GM04503 (cell line): ENCODE results near the gene TMEM238L.

ENCODE experiments used
- DNase-seq: peaks from one replicate; pipeline ENCODE4 v3.0.0-alpha.2; 2012; ENCODE audit warnings: low read depth

The TMEM238L gene

DNA sequence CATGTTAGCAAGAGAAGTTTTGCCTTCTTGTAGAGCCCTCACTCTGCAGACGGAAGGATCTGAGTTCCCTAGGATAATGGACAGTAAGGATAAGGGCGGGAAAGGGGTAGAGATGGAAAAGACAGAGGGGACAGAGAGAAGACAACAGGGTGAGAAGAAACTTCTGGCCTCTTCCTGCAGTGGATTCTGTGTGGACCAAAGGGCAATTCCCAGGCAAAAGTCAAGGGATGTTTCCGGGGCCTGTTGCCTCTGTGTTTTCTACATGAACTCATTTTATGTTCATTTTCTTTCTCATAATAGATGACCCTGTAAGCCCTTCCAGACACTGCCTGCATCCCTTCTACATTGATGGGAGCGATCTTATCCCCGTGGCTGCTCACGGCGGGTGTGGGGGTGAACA lies 647 bp upstream of the TMEM238L start:
- no peak for DNase-seq

- DNase-seq = no peak
These were observed 549 bp downstream of the TMEM238L start for GRCh38 chr17:10803350-10803749.

- DNase-seq = no peak
These were observed 1.2 kb downstream of the TMEM238L start for GRCh38 chr17:10802496-10803284.

DNA sequence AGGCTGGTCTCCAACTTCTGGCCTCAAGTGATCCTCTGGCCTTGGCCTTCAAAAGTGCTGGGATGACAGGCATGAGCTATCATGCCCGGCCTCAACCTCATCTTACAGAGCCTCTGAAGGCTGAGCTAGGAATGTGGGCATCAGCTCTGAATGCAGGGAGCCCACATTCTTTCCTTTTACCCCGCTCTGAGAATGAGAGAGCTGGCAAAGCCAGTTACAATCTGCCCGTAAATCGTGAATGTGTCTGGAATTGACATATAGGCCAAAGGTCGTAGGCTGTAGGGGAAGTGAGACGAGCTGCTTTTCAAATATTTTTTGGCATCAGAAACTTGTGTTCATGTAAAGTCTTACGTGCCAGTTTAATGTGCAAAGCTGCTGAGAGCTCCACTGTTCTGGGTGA lies 4.5 kb downstream of the TMEM238L start:
- no peak for DNase-seq

GRCh38 chr17:10798910-10799309 lies 5.0 kb downstream of the TMEM238L start:
- DNase-seq = no peak

DNA sequence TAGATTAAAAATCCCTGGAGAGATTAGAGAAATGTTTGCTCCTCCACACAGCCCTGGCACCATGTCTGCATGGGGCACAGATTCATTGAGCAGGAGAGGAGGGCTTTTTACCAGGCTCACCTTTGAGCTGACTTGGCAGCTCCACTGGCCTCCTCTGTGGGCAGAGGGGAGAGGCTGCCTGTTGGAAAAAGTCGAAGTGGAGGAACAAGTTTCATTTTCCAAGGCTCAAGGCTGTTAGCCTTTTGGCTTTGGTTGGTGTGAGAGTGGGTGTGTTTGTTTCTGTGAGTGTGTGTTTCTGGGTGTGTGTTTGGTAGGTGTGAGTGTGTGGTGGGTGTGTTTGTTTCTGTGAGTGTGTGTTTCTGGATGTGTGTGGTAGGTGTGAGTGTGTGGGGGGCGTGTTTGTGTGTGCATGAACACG lies 5.6 kb downstream of the TMEM238L start:
- DNase-seq = no peak

DNA sequence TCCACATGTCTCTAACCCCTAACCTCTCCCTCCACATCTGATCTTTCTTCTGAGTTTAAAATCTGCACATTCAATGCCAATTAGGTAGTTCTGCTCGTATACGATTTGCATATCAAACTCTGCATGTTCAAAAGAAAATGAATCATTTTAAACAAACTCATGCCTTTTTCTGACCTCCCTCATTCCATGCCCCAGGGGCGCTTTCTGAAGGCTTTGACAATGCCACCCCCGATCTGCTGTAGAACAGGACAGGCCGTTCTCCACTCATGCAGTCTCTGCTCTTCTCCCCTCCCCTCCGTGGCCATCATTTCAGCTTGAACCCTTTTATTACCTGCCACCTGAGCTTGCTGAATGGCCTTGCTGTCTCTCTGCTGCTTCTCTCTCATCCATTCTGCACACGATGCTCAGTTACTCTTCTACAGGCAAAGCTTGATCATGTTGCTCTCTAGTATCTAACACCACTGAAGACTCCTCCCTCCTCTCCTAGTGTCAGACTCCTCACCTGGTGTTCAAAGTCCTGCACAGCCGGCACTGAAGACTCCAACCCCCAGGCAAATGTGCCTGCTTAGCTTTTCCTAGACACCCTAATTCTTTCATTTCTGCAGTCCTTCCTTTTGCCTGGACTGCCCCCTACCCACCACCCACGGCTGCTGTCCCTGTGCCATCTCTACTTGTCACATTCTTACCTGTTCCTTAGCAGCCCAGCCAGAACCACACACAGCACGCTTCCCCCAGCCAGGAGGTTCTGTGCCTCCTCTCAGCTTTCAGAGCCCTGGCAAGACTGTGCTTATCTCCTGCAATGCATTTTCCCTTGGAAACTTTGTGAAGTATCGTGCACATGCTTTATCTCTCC lies 6.2 kb downstream of the TMEM238L start:
- DNase-seq = no peak

- no peak for DNase-seq
These were observed 10.1 kb downstream of the TMEM238L start for GRCh38 chr17:10793816-10794215.

DNA sequence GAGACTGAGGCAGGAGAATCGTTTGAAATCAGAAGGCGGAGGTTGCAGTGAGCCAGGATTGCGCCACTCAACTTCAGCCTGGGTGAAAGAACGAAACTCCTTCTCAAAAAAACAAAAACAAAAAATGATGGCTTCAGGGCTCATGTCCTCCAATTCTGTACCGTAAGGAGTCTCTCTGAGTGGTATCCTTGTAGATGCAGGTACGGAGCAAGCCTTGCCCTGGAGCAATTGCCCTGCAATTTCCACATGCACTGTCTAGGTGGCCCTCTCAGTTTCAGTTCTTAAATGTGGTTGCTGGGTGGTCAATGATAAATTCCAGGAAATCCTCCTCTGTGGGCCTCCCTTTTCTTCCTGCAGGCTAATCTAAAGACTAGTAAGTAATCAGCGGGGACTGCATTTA lies 10.6 kb downstream of the TMEM238L start:
- DNase-seq = no peak

DNA sequence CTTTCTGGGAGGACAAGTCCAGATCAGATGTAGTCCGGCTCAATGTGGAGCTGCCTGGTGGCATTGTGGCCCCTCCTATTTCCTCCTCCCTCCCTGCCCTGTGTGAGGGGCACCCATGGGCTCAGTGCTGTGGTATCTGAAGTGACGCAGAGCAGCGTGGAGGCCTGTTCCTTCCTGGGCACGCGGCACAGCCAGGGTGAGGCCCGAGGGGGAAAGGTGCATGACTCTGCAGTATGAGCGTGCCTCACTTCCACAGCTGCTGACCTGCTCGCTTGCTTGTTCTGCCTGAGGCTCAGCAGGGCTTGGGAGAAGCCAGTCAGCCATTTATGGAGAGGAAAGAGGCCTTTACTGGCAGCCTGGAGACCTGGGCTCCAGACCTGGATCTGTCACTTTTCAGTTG lies 11.7 kb downstream of the TMEM238L start:
- no peak for DNase-seq

GRCh38 chr17:10790491-10791401 lies 13.2 kb downstream of the TMEM238L start:
- DNase-seq = no peak

- DNase-seq = no peak
These were observed 14.1 kb downstream of the TMEM238L start for GRCh38 chr17:10789694-10790271.

- no peak for DNase-seq
These were observed 16.4 kb downstream of the TMEM238L start for GRCh38 chr17:10787306-10788045.

DNA sequence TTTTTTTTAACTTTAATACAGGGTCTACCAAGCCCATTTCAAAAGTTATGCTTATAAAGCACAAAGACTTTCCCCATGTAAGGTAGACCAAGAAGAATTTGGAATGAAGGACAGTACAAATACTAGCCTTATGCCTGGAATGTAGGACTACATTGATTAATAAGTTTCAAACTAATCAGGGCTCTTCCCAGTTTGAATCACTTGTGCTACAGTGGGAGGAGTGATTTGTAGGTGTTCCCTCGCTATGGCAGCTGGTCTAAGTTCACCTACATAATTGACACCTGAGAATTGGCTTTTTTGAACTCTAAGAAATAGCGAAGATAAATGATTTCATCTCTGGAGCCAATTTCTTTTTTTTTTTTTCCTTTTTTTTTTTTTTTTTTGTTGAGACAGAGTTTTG lies 18.6 kb downstream of the TMEM238L start:
- DNase-seq = no peak

DNA sequence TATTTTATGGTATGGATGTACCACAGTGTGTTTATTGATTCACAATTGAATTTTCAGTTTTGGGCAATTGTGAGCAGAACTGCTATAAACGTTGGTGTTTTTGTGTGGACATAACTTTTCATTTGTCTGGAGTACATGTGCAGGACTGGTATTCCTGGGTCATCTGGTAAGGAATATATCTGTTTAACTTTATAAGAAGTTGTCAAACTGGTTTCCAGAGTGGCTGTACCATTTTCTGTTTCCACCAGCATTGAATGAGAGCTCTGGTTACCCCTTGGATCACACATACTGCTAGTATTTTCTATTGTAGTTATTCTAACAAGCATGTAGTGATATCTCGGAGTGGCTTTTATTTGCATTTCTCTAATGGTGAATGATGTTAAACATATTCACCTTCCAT lies 24.3 kb downstream of the TMEM238L start:
- no peak for DNase-seq

- no peak for DNase-seq
These were observed 26.0 kb downstream of the TMEM238L start for GRCh38 chr17:10777890-10778289.

DNA sequence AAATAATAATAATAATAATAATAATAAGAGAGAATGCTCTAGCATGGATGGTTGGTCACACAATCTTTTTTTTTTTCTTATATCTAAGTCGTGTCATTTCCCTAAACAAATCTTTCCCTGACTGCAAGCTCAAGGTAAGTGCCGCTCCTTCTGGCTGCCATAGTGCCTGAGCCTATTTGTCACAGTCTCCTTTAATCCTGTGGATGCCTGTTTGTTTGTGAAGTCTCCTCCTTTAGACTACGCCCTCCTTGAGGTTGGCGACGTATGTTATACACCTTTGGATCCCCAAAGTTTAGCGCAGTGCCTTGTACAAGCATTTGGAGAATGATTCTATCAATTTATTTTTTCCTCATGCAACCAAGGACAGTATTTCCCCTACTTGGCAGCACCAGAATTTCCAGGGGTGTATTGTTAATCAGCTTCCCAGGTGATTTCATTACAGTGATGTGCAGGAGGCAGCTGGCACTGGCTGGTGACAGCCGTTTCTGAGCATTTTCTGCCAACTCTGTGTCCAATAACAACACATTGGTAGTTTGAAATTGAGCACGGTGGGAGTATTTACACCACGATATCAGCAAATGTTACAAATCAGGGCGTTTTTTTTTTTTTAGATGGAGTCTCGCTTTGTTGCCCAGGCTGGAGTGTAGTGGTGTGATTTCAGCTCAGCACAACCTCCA lies 26.6 kb downstream of the TMEM238L start:
- no peak for DNase-seq

DNA sequence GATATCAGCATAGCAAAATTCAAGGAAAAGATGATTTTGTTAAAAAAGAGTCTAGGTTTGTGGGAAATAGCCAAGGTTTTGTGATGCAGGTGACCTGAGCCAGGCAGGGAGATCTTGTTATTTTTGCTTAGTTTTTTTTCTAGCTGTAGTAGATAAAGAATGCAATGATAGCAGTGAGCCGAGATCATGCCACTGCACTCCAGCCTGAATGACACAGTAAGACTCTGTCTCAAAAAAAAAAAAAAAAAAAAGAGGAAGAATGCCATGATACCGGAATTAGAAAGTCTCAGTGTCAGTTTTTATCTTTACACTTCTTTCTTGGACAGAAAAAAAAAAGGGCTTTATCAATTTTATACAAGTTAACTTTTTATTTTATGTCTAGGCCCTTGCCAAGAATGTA lies 27.5 kb downstream of the TMEM238L start:
- no peak for DNase-seq

GRCh38 chr17:10775740-10776356 lies 28.1 kb downstream of the TMEM238L start:
- DNase-seq = no peak

- no peak for DNase-seq
These were observed 28.8 kb downstream of the TMEM238L start for GRCh38 chr17:10775058-10775457.
